DLD1 (cell line): ENCODE results near the gene ADNP2.

ENCODE experiments used
- in situ Hi-C: cut with HindIII; loops from 2 replicates; pipeline ENCODE4 v1.10.0; 2017; ENCODE audit warnings: low sequenced_read_pairs

Gene ADNP2

DNA sequence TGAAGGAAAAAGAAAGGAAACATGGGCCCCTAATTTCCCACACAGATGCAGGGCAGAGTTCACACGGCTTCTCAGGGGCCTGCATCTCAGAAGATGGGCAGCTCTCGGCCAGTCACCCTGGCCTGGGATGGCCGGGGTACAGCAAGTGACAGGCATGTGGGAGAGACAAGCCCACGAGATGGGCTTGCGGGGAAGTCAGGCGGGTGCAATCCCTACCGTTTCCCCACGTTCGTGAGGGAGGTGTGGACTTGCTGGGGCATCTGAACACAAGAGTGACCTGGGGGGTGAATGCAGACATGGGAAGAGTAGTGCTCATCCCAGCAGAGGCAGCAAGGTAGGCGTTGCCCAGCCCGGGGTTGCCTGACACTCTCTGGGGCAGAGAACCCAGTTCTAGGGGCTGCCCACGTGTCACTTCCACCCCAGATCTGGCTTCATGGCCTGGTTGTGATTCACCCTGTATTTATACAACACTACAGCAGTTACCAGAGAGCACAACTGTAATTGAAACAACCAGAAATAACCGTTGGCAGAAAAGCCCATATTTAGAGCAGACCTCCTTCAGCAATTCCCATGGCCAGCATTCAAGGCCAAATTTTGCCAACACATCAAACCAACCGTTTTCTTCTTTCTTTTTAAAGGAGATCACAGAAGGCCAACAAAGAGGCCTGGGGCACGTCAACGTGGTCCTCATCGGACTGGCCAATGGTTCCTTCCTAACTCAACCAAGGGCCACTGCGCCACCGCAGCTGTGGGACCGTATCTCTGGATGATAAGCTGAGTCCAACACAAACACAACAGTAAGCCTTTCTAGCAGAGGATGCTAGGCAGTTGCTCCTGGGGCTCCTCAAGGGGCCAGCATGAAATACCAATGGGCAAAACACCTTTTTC lies 79.8 kb downstream of the ADNP2 start:
- in situ Hi-C loops: no loop called here

- in situ Hi-C loops: no loop called here
These were observed 80.4 kb downstream of the ADNP2 start for GRCh38 chr18:80189531-80189865.
